ENCODE measurements around the gene MAPK6.
"Not testable (repeated sequence)": the region's sequence is repeated elsewhere in the genome, so short reads cannot be mapped to it uniquely, and the experiment has no call there.

Gene MAPK6

GRCh38 chr15:52096536-52096935 lies 77.5 kb downstream of the MAPK6 start:
- H3K36me3 ChIP-seq (ENCODE audit: control insufficient read depth in 2 of 2, insufficient read depth in 1 of 2, low read length in 2 of 2); POLR2A ChIA-PET; H3K4me1 ChIP-seq (ENCODE audit: control insufficient read depth, insufficient read depth, low read length); H3K27ac ChIP-seq (ENCODE audit: extremely low read depth, low read depth, low read length); H3K9me3 ChIP-seq (ENCODE audit: control insufficient read depth, insufficient read depth, low read depth, low read length); H3K4me3 ChIP-seq (ENCODE audit: low read depth, low read length); CTCF ChIA-PET: not testable (repeated sequence)
- peak; percentile 46 for TF ChIP-seq KLF1 (tag by site-specific recombination; IDR thresholded peaks at IDR 0.05)

DNA sequence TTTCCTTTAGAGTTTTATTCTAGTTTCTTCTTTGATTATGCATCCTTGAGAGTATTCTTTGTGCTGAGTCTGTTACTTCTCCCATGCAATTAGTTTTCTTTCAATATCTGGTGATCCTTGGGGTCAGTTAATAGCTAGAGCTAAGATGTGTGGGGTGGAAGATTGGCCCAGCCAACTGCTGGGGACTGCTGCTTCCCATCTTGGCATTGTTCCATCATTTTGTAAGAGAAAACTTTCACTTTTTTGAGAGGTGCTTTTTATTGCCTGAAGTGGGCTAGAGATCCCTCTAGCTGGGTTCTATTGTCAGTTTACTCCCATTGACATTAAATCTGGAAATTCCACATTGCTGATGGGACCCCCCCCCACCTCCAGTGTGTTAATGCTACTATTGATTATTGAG lies 78.2 kb downstream of the MAPK6 start:
- Histone ChIP-seq H3K4me1 (ENCODE audit: control insufficient read depth, insufficient read depth, low read length) (no peaks in the 10 kb centered on the region; the same call in 1 of the 2 replicates), H3K9me3 (ENCODE audit: control insufficient read depth, insufficient read depth, low read depth, low read length) (no peaks in the 10 kb centered on the region), H3K27ac (ENCODE audit: extremely low read depth, low read depth, low read length) (no peak overlapping the region), H3K36me3 (ENCODE audit: control insufficient read depth in 2 of 2, insufficient read depth in 1 of 2, low read length in 2 of 2) (no peaks in the 10 kb centered on the region), H3K4me3 (ENCODE audit: low read depth, low read length) (no peak overlapping the region)
- no peak for TF ChIP-seq EGR2 (tag by site-specific recombination; IDR thresholded peaks at IDR 0.05; ENCODE audit: low read depth)
- no peak for TF ChIP-seq SCRT2 (tag by site-specific recombination; IDR thresholded peaks at IDR 0.05)
- TF ChIP-seq ZNF548 (tag by site-specific recombination; IDR thresholded peaks at IDR 0.05): no peak
- TF ChIP-seq, protein P1, sequence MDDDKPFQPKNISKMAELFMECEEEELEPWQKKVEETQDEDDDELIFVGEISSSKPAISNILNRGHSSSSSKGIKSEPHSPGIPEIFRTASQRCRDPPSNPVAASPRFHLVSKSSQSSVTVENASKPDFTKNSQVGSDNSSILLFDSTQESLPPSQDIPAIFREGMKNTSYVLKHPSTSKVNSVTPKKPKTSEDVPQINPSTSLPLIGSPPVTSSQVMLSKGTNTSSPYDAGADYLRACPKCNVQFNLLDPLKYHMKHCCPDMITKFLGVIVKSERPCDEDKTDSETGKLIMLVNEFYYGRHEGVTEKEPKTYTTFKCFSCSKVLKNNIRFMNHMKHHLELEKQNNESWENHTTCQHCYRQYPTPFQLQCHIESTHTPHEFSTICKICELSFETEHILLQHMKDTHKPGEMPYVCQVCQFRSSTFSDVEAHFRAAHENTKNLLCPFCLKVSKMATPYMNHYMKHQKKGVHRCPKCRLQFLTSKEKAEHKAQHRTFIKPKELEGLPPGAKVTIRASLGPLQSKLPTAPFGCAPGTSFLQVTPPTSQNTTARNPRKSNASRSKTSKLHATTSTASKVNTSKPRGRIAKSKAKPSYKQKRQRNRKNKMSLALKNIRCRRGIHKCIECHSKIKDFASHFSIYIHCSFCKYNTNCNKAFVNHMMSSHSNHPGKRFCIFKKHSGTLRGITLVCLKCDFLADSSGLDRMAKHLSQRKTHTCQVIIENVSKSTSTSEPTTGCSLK (tag by site-specific recombination; IDR thresholded peaks at IDR 0.05): no peak
- TF ChIP-seq ZNF121 (tag by site-specific recombination; IDR thresholded peaks at IDR 0.05): no peak
- TF ChIP-seq ZSCAN5A (tag by site-specific recombination; IDR thresholded peaks at IDR 0.05): no peak
- no peak for TF ChIP-seq ZNF10 (tag by site-specific recombination; IDR thresholded peaks at IDR 0.05)
- TF ChIP-seq, protein P2, sequence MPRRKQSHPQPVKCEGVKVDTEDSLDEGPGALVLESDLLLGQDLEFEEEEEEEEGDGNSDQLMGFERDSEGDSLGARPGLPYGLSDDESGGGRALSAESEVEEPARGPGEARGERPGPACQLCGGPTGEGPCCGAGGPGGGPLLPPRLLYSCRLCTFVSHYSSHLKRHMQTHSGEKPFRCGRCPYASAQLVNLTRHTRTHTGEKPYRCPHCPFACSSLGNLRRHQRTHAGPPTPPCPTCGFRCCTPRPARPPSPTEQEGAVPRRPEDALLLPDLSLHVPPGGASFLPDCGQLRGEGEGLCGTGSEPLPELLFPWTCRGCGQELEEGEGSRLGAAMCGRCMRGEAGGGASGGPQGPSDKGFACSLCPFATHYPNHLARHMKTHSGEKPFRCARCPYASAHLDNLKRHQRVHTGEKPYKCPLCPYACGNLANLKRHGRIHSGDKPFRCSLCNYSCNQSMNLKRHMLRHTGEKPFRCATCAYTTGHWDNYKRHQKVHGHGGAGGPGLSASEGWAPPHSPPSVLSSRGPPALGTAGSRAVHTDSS (tag by site-specific recombination; IDR thresholded peaks at IDR 0.05): no peak
- TF ChIP-seq SETDB1 (IDR thresholded peaks at IDR 0.05; ENCODE audit: insufficient read length, low read length): no peak
- ChIA-PET CTCF (interaction anchor here (1.4 kb wide), 1 partner anchor 18 kb away, joined by 7 read pairs; no protein-coding TSS in a partner anchor), POLR2A (no interaction called here)

- no peak overlapping the region for H3K4me3 ChIP-seq (ENCODE audit: low read depth, low read length)
- ChIA-PET POLR2A (no interaction called here), CTCF (interaction anchor here (1.4 kb wide), 1 partner anchor 19 kb away, joined by 7 read pairs; no protein-coding TSS in a partner anchor)
- H3K36me3 ChIP-seq (ENCODE audit: control insufficient read depth in 2 of 2, insufficient read depth in 1 of 2, low read length in 2 of 2): no peaks in the 10 kb centered on the region
- no peaks in the 10 kb centered on the region for H3K9me3 ChIP-seq (ENCODE audit: control insufficient read depth, insufficient read depth, low read depth, low read length)
- no peak overlapping the region for H3K27ac ChIP-seq (ENCODE audit: extremely low read depth, low read depth, low read length)
- peaks cover 2% of the 10 kb centered on the region; the same call in 1 of the 2 replicates for H3K4me1 ChIP-seq (ENCODE audit: control insufficient read depth, insufficient read depth, low read length)
- TF ChIP-seq ZNF121 (tag by site-specific recombination; IDR thresholded peaks at IDR 0.05) (no peak), ZNF544 (tag by site-specific recombination; IDR thresholded peaks at IDR 0.05) (no peak), AEBP2 (tag by site-specific recombination; IDR thresholded peaks at IDR 0.05; ENCODE audit: borderline replicate concordance) (no peak), ZNF548 (tag by site-specific recombination; IDR thresholded peaks at IDR 0.05) (no peak), SALL2 (tag by site-specific recombination; IDR thresholded peaks at IDR 0.05; ENCODE audit: borderline replicate concordance) (no peak), ZEB2 (tag by site-specific recombination; IDR thresholded peaks at IDR 0.05) (no peak), ZNF423 (tag by site-specific recombination; IDR thresholded peaks at IDR 0.05) (no peak), ZNF394 (tag by site-specific recombination; IDR thresholded peaks at IDR 0.05; ENCODE audit: borderline replicate concordance) (no peak), ZNF133 (tag by site-specific recombination; IDR thresholded peaks at IDR 0.05) (no peak), HOXC10 (CRISPR knock-in tag; IDR thresholded peaks at IDR 0.05) (no peak), ZNF792 (tag by site-specific recombination; IDR thresholded peaks at IDR 0.05) (no peak), ZNF391 (tag by site-specific recombination; IDR thresholded peaks at IDR 0.05; ENCODE audit: borderline replicate concordance, low read depth) (no peak)
These were observed 79.3 kb downstream of the MAPK6 start for GRCh38 chr15:52098323-52098722.
